ENCODE measurements around the gene UROD.

DNA sequence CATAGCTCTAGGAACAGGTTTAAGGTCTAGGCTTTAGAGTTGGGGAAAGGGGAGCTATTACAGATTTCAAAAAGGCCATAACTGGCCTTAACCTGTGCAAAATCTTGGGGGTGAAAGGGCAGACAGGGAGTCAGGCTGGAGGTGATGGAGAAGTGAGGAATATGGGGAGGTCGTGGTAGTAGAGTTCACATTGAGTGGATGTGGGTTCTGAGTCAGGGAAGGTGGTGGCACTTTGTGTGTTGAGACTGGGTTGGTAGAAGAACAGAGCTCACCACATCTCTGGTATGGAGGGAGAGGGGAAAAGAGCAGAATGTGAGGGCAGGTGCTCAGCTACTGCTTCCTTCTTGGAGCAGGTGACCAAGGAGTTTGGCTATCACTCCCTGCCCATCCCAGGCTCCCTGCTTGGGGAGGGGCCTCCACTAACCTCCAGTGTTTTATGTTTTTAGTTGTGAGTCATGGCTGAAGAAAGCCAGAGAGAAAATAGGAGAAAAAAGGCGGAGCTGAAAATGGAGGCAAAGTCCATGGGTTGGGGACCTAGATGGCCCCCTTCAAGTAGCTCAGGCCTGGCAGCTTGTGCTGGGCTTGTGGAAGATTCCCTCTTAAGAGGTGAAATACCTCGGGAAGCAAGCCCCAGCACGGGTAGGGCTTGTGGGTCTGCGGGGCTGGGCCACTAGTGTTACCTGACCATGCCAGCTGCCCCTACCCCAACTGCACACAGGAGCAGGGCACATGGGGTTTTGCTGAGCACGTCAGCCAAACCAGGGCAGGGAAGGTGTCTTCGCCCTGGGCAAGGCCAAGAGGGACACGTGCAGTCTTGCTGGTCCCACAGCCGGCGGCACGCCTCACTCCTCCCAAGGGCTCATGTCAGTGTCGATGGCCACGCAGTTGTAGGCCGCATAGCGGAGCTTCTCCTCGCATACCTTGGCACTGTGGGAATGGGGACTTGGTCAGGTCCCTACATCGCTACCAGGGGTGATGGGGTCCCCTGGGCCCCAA is 9.1 kb upstream of the UROD start:
- TF ChIP-seq, protein P1, sequence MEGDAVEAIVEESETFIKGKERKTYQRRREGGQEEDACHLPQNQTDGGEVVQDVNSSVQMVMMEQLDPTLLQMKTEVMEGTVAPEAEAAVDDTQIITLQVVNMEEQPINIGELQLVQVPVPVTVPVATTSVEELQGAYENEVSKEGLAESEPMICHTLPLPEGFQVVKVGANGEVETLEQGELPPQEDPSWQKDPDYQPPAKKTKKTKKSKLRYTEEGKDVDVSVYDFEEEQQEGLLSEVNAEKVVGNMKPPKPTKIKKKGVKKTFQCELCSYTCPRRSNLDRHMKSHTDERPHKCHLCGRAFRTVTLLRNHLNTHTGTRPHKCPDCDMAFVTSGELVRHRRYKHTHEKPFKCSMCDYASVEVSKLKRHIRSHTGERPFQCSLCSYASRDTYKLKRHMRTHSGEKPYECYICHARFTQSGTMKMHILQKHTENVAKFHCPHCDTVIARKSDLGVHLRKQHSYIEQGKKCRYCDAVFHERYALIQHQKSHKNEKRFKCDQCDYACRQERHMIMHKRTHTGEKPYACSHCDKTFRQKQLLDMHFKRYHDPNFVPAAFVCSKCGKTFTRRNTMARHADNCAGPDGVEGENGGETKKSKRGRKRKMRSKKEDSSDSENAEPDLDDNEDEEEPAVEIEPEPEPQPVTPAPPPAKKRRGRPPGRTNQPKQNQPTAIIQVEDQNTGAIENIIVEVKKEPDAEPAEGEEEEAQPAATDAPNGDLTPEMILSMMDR (IDR thresholded peaks at IDR 0.05) = no peak
- no peak for TF ChIP-seq POLR2A (IDR thresholded peaks at IDR 0.05)
